DND-41 (cell line): ENCODE measurements around the gene FOXP4.

Experiments
- EZH2 ChIP-seq: IDR thresholded peaks from 3 replicates; pipeline ENCODE4 v1.6.1; 2012; ENCODE audit warnings: borderline replicate concordance, low read depth, mild to moderate bottlenecking, moderate library complexity, low read length, inconsistent platforms; ENCODE audit not compliant: severe bottlenecking
- TF ChIP-seq, protein P1 (sequence below): IDR thresholded peaks from 2 replicates; pipeline ENCODE4 v1.5.1; 2012; ENCODE audit warnings: borderline replicate concordance, low read length, moderate library complexity, mild to moderate bottlenecking; ENCODE audit not compliant: poor library complexity, severe bottlenecking; ENCODE audit errors: extremely low read depth

- TF ChIP-seq, protein P1, sequence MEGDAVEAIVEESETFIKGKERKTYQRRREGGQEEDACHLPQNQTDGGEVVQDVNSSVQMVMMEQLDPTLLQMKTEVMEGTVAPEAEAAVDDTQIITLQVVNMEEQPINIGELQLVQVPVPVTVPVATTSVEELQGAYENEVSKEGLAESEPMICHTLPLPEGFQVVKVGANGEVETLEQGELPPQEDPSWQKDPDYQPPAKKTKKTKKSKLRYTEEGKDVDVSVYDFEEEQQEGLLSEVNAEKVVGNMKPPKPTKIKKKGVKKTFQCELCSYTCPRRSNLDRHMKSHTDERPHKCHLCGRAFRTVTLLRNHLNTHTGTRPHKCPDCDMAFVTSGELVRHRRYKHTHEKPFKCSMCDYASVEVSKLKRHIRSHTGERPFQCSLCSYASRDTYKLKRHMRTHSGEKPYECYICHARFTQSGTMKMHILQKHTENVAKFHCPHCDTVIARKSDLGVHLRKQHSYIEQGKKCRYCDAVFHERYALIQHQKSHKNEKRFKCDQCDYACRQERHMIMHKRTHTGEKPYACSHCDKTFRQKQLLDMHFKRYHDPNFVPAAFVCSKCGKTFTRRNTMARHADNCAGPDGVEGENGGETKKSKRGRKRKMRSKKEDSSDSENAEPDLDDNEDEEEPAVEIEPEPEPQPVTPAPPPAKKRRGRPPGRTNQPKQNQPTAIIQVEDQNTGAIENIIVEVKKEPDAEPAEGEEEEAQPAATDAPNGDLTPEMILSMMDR, result no peak
- TF ChIP-seq EZH2, result no peak
Measured at GRCh38 chr6:41518118-41518517, 28.1 kb upstream of the FOXP4 start.
